Fibroblast of skin of left biceps (primary cell): ENCODE measurements around the gene KCNMB2.
"Not testable (repeated sequence)": the region's sequence is repeated elsewhere in the genome, so short reads cannot be mapped to it uniquely, and the experiment has no call there.

Experiments used
- DNase-seq, 2 experiments: peaks; one replicate each; pipeline ENCODE4 v3.0.0-alpha.2; 2013; ENCODE audit warnings: low read depth in 2 of 2

Gene KCNMB2

DNA sequence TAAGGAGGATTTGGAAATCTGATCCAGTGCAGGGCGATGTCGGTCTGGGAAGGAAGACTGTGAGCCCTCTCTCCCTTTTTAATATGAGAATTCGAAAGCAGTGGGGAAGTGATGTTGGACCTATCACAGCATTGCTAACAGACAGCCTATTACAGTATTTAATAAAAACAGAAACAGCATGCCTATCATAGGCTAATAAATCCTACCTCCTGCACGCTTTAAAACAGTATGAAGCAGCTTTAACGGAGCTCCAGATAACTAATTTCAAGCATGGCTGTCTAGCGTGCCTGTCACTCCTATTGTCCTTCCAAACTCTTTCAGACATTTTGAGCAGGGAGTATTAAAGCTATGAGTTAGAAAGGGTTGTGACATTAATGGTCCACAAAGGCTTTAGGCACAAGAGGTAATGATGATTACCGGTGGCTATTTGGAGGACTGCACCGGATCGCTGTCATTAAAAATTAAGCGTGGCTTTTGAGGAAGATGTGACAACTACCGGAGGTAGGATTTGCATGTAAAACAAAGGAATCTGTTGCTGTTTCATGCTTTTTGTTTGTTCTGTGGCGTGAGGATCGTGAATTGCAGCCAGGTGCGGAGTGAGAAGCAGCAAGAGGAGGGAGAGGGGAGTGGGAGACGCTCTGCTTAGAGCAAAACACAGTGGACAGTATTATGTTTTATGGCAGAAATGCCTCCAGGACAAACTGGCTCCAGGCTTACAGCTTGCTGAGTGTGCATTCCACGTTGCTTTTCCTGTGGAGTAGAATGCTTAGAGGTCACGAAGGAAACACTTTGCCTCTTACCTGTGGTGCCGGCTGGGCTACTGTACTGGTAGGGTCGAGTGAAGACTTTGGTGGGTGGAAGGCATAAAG lies at the start of gene KCNMB2:
Gene KCNMB2 (plus strand): TSS at position 226 of the 869 bp plus-strand sequence.
- no peak for DNase-seq

DNA sequence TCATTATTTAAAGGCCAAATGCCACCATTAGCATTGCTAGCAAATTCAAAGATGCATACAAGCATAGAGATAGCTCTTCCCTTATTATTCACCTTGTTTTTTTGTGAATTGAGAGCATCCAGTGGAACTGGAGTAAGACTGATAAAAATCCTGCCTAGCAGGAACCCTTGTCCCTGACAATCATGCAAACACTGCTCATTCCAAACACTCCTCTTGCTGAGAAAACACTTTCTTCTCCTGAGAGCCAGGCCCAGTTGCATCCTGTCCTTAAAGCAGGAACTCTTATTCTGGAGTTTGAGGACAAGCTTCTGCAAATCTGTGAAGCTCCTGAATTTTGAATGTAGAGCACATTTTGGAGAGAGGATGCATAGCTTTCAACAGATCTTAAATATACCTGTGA lies 49.3 kb upstream of the KCNMB2 start:
- DNase-seq: no peak

DNA sequence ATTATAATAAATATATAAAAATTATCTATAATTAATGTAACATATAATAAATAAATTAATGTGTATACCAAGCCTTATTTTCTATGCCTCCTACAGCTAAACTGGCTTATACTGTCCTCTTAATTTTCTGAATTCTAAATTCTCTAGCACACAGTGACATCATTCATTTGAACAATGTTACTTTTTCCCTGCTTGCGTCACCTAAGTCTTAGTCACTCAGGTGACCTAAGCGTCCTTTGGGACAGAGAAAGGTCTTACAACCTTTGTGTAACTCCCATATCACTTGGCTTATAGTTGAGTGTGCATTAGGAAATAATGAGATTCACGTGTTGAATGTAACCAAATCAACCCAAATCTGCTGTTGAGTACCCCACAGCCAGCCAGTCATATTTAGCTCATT lies 48.5 kb upstream of the KCNMB2 start:
- DNase-seq: no peak

DNA sequence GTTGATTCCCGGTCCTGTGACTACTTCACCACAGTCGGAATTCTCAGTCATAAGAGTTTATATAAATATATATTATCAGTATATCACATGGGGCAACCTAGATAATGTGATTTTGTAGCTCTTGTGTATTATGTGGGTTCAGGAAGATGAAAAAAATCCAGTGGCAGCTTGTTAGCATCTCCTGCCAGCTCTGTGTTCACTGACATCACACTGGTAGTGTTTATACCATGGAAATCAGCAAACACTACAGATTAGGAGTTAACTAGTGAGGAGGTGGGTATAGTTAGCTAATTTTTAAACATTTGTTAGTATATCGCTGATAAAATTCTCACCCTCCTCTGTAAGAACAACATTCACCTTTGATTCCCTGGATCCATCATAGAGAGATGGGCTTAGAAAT lies 44.5 kb upstream of the KCNMB2 start:
- no peak for DNase-seq

DNA sequence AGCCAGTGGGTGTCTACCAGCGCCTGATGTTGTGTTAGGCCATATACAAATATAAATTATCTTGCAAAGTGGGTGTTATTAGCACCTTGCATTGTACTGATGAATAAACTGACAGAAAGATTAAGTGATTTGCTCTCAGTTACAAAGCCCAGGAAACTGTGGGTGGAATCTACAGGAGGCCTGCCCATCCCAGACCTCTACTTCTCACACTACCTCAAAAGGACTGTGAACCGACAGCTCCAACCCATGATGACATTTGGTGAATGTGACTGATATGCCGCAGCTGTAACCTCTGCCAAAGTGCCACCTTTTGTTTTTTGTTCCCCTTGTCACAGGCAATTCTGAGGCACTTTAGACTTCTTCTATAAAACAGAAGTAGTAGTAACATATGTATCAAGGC lies 43.7 kb upstream of the KCNMB2 start:
- DNase-seq: no peak

GRCh38 chr3:178494386-178494785 lies 41.9 kb upstream of the KCNMB2 start:
- DNase-seq: peak; percentile 51 to 55

GRCh38 chr3:178496911-178497310 lies 39.3 kb upstream of the KCNMB2 start:
- DNase-seq: no peak

DNA sequence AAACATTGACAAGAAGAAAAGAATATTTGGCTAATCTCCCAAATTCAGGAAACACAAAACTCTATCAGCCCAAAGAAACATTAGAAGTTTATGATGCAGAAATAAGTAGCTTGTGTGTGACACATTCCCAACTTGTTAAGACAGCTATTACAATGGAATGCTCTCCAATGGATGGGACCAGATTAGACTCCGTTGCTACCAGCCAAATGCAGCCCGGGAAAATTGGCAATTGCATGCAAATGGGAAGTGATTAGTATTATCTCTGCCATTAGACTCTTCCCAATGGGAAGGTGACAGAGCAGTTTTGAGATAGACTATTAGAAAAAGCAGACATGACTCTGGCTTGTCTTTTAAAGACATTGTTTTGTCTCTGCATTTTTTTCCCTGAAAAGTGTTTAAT lies 37.4 kb upstream of the KCNMB2 start:
- DNase-seq: no peak

DNA sequence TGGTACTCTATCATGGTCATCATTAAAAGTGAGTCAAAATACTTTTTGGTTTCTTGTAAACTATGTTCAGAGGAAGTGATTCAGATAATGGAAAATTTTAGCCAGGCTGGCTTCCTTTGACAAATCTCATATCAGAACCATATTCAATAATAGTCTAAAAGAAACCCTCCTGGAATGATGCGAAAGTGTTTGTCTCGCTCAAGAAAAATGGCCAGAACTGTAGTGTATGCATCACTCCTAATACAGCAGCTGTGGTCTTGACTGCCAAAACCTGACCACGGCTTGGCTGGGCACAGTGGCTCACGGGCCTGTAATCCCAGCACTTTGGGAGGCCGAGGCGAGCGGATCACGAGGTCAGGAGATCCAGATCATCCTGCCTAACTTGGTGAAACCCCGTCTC lies 35.6 kb upstream of the KCNMB2 start:
- DNase-seq: no peak

GRCh38 chr3:178504128-178504527 lies 32.1 kb upstream of the KCNMB2 start:
- no peak for DNase-seq

- DNase-seq: no peak
These were observed 30.4 kb upstream of the KCNMB2 start for GRCh38 chr3:178505832-178506231.

DNA sequence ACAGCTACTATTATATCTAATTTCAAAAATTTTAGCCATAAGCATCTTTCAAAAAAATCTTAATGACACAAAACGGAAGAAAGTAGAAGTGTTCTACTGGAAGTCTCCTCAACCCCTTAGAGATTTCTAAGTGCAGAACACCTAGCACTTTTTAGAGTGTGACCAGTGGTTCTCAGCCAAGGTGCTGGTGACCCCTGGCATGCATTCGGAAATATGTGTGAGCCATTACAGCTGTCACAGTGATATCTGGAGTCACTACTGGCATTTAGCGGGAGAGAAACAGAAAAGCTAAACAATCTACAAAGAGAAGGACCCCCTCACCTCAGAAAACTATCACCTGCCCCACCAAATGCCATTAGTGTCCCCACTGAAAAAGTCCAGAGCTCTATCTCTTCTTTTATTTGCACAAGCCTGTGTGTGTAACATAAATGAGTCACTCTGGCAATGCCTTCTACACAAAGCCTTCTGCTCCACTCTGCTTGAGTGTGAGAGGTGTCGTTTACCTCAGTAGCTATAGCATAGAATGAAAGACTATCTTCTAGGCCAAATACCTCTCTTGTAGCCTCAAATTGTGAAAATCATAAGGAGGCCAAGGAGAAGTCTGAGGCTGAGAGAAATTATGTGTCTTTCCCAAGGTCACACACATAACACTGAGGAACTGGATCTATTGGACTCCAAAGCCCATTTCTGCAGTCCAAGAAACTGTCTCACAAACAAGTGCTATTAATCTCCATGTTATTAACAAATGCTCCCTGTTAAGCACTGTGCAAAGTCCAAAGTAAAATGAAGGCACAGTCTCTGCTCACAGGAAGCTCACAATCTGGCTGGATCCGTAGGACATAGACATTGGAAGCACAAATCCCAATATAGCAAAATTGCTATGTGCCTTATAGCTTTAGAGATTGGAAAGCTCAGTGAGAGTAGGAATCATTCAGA lies 28.5 kb upstream of the KCNMB2 start:
- no peak for DNase-seq

DNA sequence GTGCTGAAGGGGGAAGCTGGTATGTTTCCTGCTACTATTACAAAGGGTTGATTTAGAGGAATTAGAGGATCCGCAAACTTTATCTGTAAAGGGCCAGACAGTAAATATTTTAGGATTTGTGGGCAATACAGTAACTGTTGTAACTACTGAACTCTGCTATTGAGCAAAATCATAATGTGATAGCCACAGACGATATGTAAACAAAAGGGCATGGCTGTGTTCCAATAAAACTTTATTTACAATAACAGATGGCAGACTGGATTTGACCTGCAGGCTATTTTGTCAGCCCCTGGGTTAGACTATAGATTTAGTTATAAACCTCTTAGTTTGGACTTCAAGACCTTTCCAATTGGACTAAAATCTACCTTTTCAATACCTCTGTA lies 27.8 kb upstream of the KCNMB2 start:
- no peak for DNase-seq

DNA sequence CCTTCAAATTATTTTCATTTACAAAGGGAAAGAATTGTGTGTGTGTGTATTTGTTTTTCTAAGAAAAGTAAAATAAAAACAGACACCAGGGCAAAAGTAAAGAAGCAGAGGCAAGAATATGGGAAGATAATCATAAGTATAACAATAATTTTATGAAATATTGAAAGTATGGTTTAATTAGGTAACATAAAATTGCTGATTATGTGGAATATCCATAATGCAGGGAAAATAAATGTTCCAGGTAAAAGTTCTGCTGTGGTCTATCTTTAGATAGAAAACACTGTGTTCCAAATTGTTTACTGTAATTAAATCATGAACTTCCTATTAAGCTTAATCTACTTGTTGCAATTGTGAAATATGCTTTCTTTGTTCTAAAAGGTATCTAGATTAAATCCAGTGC lies 25.7 kb upstream of the KCNMB2 start:
- no peak for DNase-seq

- DNase-seq: no peak
These were observed 23.6 kb upstream of the KCNMB2 start for GRCh38 chr3:178512647-178513046.

GRCh38 chr3:178513546-178514380 lies 22.5 kb upstream of the KCNMB2 start:
- peak; percentile 62 to 67 for DNase-seq

- no peak for DNase-seq
These were observed 21.8 kb upstream of the KCNMB2 start for GRCh38 chr3:178514401-178514800.

DNA sequence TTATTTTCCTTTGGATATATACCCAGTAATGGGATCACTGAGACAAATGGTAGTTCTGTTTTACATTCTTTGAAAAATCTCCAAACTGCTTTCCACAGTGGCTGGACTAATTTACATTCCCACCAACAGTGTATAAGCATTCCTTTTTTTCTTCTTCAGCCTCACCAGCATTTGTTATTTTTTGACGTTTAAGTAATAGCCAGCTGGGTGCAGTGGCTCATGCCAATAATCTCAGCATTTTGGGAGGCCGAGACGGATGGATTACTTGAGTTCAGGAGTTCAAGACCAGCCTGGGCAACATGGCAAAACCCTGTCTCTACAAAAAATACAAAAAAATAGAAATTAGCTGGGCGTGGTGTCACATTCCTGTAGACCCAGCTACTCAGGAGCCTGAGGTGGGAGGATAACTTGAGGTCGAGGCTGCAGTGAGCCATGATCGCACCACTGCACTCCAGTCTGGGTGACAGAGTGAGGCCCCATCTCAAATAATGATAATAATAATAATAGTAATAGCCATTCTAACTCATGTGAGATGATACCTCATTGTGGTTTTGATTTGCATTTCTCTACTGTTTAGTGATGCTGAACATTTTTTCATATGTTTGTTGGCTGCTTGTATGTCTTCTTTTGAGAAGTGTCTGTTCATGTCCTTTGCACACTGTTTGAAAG lies 21.0 kb upstream of the KCNMB2 start:
- DNase-seq: not testable (repeated sequence)

DNA sequence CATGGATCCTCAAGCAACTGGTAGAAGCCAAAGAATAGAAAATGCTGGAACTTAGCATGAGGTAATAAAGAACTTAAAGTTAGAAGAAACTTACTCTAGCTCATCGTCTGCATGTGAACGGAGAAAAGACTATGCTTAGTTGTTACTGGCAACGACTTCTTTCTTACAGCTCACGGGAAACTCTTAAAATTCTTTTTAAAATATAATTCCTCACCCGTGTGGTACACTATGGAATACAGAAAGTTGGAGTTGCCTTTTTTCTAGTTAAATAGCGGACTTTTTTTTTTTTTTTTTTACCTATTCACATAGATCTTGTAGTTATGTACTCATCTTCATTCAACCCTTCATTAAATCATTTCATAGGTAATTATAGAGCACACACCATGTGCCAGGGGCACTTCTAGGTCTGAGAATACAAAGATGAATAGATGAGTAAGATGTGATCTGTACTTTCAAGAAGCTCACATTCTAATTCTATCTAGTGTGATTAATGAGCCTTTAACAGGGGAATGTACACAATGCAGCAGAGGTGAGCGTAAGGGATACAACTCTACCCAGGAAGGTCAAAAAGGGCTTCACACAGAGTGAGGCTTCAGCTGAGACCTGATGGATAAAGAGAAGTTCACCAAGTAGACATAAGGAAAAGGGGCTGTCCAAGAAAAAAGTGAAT lies 18.4 kb upstream of the KCNMB2 start:
- DNase-seq: no peak

DNA sequence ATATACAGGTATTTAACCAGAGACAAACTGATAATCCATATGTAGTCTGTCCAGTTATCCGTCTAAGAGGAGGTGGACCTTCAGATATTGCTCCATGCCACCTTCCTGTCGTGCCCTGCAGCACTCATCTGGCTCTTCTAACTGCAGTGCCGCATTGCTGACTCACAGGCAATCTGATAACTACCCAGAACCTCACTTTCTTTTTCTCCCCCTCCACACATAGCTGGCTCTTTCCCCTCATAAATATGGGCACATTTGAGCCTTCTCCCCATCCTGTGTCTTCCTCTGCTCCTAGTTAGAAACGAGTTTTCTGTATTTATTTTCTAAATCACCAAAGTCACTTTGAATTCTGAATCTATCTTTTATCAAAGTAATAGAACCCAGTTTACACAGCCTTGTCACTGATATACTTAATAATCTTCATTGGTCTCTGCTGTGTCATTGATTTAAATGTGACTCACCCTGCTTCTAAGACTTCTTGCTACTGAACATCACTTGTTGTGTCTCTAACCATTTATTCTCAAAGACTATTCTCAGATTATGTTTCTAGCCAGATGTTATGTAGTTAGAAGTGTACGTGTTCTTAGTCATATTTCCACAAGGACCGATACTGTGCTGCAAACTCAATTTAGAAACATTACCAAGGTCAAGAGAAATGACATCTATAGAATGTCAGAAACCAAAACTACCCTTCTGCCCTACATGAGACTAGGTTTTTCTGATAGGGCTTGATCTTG lies 17.4 kb upstream of the KCNMB2 start:
- no peak for DNase-seq
